ENCODE results near the gene COQ10B. TPM values are rescaled to one million over a fixed set of nuclear protein-coding genes. Genes with fewer than 3 reads are reported as not detected.

The COQ10B gene
- total RNA-seq, 4 donors from 2014 or later = 23.8 to 34.1 (median 28.5) TPM

- no peak for DNase-seq
- Histone ChIP-seq H3K9me3 (no peaks in the 10 kb centered on the region), H3K4me1 (peaks cover 0 to 5% of the 10 kb centered on the region in 2 donors), H3K27me3 (no peaks in the 10 kb centered on the region), H3K27ac (peak overlapping the region; percentile 83 to 97), H3K36me3 (no peaks in the 10 kb centered on the region), H3K4me3 (peak overlapping the region; percentile 65 to 80)
- intact Hi-C loops (cut with DNase I; ENCODE audit: low total_unique reads) = no loop called here
- TF ChIP-seq CTCF (IDR thresholded peaks at IDR 0.05) (no peak), POLR2A (IDR thresholded peaks at IDR 0.05) (no peak)
Measured at GRCh38 chr2:197516393-197516761, 63.0 kb downstream of the COQ10B start.

GRCh38 chr2:197517150-197517549, 63.8 kb downstream of the COQ10B start:
- H3K27ac ChIP-seq = peak overlapping the region; percentile 83 to 97
- TF ChIP-seq CTCF (IDR thresholded peaks at IDR 0.05) (no peak), POLR2A (IDR thresholded peaks at IDR 0.05) (no peak)
- peaks cover 0 to 5% of the 10 kb centered on the region in 2 donors for H3K4me1 ChIP-seq
- intact Hi-C loops (cut with DNase I; ENCODE audit: low total_unique reads) = no loop called here
- DNase-seq = no peak
- peak overlapping the region in 1 of 2 donors; percentile 80 for H3K4me3 ChIP-seq
- no peaks in the 10 kb centered on the region for H3K27me3 ChIP-seq
- H3K36me3 ChIP-seq = no peaks in the 10 kb centered on the region
- no peaks in the 10 kb centered on the region for H3K9me3 ChIP-seq

Small RNAs within 50 kb of the gene (small RNA-seq; reads per million reads assigned to genes)
- gene RF00394 (not detected), gene RNU6-1029P (not detected)

Other genes starting within 250 kb of the COQ10B start
- 10 to 100 TPM; 14.4 to 71.5 (median 23.2) TPM for gene ANKRD44, start 142.8 kb upstream of the COQ10B start, total RNA-seq
- gene SF3B1, start 18.5 kb upstream of the COQ10B start, total RNA-seq = 1,000 to 10,000 TPM in 1 of 4 donors, 100 to 1,000 TPM in 3; 356 to 1,013 (median 641) TPM
- 100 to 1,000 TPM in 3 of 4 donors, 10 to 100 TPM in 1; 76.8 to 258 (median 161) TPM for gene HSPD1, start 46.3 kb downstream of the COQ10B start, total RNA-seq
- 10 to 100 TPM; 22.3 to 55.0 (median 39.4) TPM for gene HSPE1, start 46.8 kb downstream of the COQ10B start, total RNA-seq
- gene MOB4, start 62.5 kb downstream of the COQ10B start, total RNA-seq = 10 to 100 TPM; 23.3 to 58.6 (median 43.0) TPM
- gene RFTN2, start 222.0 kb downstream of the COQ10B start, total RNA-seq = 10 to 100 TPM in 2 of 4 donors, 1 to 10 TPM in 2; 2.0 to 26.7 (median 9.5) TPM